GM12891 (cell line): ENCODE data around the gene CDH23.

Experiments
- POLR2A ChIP-seq: IDR thresholded peaks from 2 replicates; pipeline ENCODE4 v1.6.1; 2011; ENCODE audit warnings: low read depth, low read length, control low read depth
- POLR2AphosphoS5 ChIP-seq: IDR thresholded peaks from 2 replicates; pipeline ENCODE4 v1.6.1; 2011; ENCODE audit warnings: low read depth, low read length, control low read depth
- TAF1 ChIP-seq: IDR thresholded peaks from 2 replicates; pipeline ENCODE4 v1.6.1; 2011; ENCODE audit warnings: low read depth, low read length, control low read depth

DNA sequence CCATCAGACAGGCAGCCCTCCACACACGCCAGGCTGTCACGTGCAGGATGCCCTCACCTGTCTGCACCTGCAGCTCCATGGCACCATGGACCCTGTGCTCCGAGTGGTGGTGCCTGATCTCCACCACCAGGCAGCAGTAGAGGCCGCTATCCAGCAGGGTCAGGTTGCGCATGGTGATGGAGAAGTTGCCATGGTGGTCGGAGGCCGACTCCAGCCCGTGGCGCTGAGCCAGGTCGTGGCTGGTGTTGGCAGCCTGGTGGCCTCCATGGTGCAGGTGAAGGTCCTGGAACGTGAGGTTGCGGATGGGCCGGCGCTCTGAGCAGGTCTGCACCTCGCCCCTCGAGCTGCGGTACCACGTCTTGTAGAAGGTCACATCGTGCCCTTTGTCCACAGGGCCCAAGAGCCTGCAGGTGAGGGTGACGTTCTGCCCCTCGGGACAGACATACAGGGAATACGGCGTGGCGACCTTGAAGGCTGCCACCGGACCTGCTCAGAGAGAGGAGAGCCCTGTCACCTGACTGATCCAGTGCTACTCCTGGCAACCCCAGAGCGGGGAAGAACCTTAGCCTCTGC is 364.9 kb downstream of the CDH23 start:
- TF ChIP-seq POLR2A (no peak), POLR2AphosphoS5 (no peak), TAF1 (no peak)
